ENCODE data around the gene ITGB7.
A peak's percentile ranks its signal among the peaks of the same experiment; 100 is the strongest.

Gene ITGB7

GRCh38 chr12:53230108-53230845 lies 23.2 kb upstream of the ITGB7 start:
- DNase-seq = peak; percentile 14

DNA sequence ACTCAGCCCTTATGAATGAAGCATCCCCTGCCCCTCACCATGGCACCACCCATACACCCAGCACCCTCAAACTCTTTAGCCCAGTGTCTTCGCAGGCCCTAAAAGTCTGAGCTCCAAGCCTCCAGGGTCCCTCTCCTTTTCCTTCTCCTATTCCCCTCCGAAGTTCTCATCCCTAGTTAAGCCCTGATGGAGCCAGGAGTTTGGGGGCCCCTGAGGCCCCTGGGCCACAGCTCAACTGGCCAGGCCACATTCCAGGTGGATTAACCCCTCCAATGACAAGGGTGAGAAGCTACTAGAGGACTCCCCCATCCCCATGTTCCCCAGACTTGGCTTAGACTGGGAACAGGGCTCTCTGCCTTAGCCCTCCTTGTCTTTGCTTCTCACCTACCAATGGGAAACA lies 22.4 kb upstream of the ITGB7 start:
- no peak for DNase-seq

- no peak for DNase-seq
Observed at GRCh38 chr12:53227836-53228235, 20.8 kb upstream of the ITGB7 start.

DNA sequence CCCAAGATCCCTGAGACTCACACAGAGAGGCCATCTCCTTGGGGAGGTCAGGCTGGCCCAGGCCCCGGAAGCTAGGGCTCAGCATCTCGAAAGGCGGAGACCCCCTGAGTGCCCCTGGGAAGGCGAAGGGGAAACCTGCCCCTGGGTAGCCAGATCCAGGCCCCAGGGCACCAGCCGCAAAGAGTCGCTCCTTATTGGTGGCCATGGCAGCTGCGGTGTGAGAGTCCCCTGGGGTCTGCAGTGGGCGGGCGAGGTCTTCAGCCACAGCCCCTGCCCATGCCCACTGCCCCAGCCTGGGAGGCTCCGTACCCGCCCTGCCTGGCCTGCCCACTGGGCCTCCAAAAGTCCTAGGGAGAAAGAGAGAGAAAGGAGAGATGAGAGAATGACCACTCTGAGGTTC lies 20.3 kb upstream of the ITGB7 start:
- DNase-seq = no peak

DNA sequence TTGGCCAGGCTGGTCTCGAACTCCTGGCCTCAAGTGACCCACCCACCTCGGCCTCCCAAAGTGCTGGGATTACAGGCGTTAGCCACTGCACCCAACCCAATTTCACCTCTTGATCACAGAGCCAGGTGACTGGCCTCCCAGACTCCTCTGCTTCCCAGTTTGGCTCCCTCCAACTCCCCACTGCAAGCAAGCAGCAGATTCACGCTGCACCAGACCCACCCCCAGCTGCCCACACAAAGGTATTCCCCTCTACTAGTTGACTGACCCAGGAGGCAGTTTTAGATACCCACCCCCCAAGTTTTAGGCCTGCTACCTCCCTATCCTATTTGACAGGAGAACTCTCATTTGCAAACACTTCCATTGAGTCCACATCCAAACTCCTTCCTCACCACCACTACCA lies 19.8 kb upstream of the ITGB7 start:
- DNase-seq = no peak

DNA sequence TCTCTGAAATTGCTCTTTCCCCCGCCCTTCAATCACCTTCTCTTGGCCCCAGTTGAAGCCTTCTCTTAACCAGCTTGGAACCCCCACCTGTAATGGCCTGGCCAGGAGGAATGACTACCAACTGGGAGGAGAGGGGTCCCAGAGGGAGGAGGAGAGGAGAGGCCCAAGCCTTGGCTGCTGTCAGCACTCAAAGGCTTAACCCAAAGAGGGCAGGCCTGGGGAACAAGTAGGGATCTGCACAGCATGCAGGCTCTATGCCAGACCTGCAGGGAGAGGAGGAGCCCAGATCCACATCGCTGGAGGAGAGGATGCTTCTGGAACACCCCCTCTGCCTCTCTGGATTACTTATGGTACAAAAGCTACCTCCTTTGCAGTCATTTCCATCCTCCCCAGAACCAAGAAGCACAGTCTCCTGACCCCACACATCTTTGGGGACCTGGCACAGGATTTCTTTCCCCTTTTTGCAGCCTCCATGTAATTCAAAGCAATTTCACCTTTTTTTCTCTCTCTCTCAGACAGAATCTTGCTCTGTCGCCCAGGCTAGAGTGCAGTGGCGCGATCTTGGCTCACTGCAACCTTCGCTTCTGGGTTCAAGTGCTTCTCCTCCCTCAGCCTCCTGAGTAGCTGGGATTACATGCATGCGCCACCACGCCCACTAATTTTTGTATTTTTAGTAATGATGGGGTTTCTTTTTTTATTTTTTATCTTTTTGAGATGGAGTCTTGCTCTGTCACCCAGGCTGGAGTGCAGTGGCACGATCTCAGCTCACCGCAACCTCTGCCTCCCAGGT lies 18.8 kb upstream of the ITGB7 start:
- no peak for DNase-seq

- DNase-seq = no peak
Observed at GRCh38 chr12:53224897-53225634, 18.0 kb upstream of the ITGB7 start.

GRCh38 chr12:53224061-53224896 lies 17.2 kb upstream of the ITGB7 start:
- DNase-seq = no peak

- DNase-seq = no peak
Observed at GRCh38 chr12:53223389-53224060, 16.5 kb upstream of the ITGB7 start.

DNA sequence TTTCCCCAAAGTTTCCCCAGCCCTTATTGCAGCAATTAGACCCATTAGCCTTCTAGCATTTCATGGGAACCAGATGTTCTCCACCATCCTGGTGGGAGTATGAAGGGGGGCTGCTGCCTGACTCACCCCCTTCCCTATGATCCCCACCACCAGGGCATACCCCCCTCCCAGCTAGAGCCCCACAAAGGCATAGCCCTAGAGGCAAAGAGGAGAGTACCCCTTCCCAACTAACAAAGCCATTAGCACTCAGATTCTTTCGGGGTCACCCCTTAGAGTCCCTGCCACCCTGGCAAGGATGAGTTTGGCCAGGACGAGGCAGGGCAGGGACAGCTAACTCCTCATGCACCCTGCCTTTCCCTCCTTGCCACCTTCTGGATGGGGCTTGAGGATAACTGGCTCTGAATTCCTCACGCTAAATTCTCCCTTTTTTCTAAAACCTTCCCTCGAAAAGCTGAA lies 15.8 kb upstream of the ITGB7 start:
- no peak for DNase-seq

- no peak for DNase-seq
Observed at GRCh38 chr12:53222170-53222721, 15.2 kb upstream of the ITGB7 start.

GRCh38 chr12:53221203-53222080 lies 14.4 kb upstream of the ITGB7 start:
- peak; percentile 55 for DNase-seq

DNA sequence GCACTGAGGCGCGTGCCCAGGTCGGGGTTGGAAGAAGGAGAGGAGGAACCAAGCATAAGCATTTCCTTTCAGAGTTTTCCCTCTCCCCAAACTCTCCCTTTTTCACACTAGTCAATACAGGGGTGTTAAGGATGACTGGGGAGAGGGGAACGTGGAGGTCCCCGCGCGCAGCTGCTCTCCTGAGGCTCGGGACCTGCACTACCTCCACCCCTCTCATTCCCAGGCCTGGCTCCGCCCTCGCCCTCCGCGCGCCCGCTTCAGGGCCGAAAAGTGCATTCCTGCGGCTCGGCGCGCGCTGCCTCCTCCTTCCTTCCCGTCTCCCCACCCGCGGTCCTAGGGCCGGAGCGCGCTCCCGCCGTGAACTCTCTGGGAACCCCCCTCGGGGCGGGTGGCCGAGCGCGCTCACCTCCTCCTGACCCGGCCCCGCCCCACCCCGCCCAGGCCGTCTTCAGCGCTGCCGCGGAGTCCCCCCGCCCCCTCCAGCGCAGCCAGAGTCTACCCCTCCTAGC lies 13.7 kb upstream of the ITGB7 start:
- DNase-seq = peak; percentile 86

GRCh38 chr12:53219956-53220693 lies 13.1 kb upstream of the ITGB7 start:
- DNase-seq = peak; percentile 63

GRCh38 chr12:53219292-53219955 lies 12.4 kb upstream of the ITGB7 start:
- no peak for DNase-seq

GRCh38 chr12:53218551-53219291 lies 11.7 kb upstream of the ITGB7 start:
- DNase-seq = no peak

- no peak for DNase-seq
Observed at GRCh38 chr12:53217931-53218307, 10.9 kb upstream of the ITGB7 start.
